Uterus (tissue), 2 donors: ENCODE results near the gene CLDN3.
"Not testable (repeated sequence)": the region's sequence is repeated elsewhere in the genome, so short reads cannot be mapped to it uniquely, and the experiment has no call there.

Experiments used
- POLR2A ChIP-seq, 2 donors: fragments of 450-650 bp; IDR thresholded peaks; one replicate each; pipeline ENCODE4 v1.6.1; 2016; ENCODE audit warnings: antibody characterized with exemption in 2 of 2, mild to moderate bottlenecking in 1 of 2, moderate library complexity in 1 of 2
- TF ChIP-seq, protein P1 (sequence below), 4 experiments: fragments of 200-600 bp in 2 of 4; fragments of 450-650 bp in 2 of 4; sonication (generic) in 2 of 4; IDR thresholded peaks; one replicate each; pipeline ENCODE4 v1.5.1; 2016 to 2019; ENCODE audit warnings: antibody characterized with exemption in 4 of 4, mild to moderate bottlenecking in 2 of 4, moderate library complexity in 1 of 4

GRCh38 chr7:73795188-73795587 is 25.1 kb upstream of the CLDN3 start:
- TF ChIP-seq POLR2A (IDR thresholded peaks at IDR 0.05), result not testable (repeated sequence)
- TF ChIP-seq, protein P1, sequence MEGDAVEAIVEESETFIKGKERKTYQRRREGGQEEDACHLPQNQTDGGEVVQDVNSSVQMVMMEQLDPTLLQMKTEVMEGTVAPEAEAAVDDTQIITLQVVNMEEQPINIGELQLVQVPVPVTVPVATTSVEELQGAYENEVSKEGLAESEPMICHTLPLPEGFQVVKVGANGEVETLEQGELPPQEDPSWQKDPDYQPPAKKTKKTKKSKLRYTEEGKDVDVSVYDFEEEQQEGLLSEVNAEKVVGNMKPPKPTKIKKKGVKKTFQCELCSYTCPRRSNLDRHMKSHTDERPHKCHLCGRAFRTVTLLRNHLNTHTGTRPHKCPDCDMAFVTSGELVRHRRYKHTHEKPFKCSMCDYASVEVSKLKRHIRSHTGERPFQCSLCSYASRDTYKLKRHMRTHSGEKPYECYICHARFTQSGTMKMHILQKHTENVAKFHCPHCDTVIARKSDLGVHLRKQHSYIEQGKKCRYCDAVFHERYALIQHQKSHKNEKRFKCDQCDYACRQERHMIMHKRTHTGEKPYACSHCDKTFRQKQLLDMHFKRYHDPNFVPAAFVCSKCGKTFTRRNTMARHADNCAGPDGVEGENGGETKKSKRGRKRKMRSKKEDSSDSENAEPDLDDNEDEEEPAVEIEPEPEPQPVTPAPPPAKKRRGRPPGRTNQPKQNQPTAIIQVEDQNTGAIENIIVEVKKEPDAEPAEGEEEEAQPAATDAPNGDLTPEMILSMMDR (IDR thresholded peaks at IDR 0.05), result not testable (repeated sequence)
